ENCODE results near the gene RBMY1D.

GRCh38 chrY:21839489-21839888, 54.8 kb downstream of the RBMY1D start:
- TF ChIP-seq ZNF670 (CRISPR knock-in tag; IDR thresholded peaks at IDR 0.05; ENCODE audit: borderline replicate concordance) (no peak), NR3C1 (CRISPR knock-in tag; IDR thresholded peaks at IDR 0.05) (no peak), PATZ1 (CRISPR knock-in tag; IDR thresholded peaks at IDR 0.05) (no peak), ZNF574 (CRISPR knock-in tag; IDR thresholded peaks at IDR 0.05) (no peak), NONO (IDR thresholded peaks at IDR 0.05) (no peak), NONO (CRISPR knock-in tag; conservative IDR thresholded peaks at IDR 0.05) (no peak), NFIC (IDR thresholded peaks at IDR 0.05; ENCODE audit: low read length) (no peak), HMGA1 (CRISPR knock-in tag; conservative IDR thresholded peaks at IDR 0.05) (no peak), CTCF (CRISPR knock-in tag; IDR thresholded peaks at IDR 0.05) (no peak), POLR2AphosphoS2 (IDR thresholded peaks at IDR 0.05; ENCODE audit: low read depth, low read length) (no peak), TCF7 (IDR thresholded peaks at IDR 0.05; ENCODE audit: low read depth) (no peak), ESRRA (CRISPR knock-in tag; IDR thresholded peaks at IDR 0.05; ENCODE audit: low read depth) (no peak), RBM22 (optimal IDR thresholded peaks at IDR 0.05; ENCODE audit: low read length) (no peak), HCFC1 (IDR thresholded peaks at IDR 0.05; ENCODE audit: low read depth, low read length) (no peak), MAFG (CRISPR knock-in tag; IDR thresholded peaks at IDR 0.05) (no peak)

All from HepG2 (cell line).